HG03432 (cell line): ENCODE results near the gene OSBPL3.
"Not testable (repeated sequence)": the region's sequence is repeated elsewhere in the genome, so short reads cannot be mapped to it uniquely, and the experiment has no call there.

Experiments
- ATAC-seq: cut with Tn5 transposase; IDR thresholded peaks from one replicate; pipeline ENCODE4 v1.9.1; 2021; ENCODE audit warnings: mild to moderate bottlenecking, moderate library complexity; ENCODE audit not compliant: unreplicated experiment

The OSBPL3 gene

GRCh38 chr7:24812305-24812945, 167.6 kb downstream of the OSBPL3 start:
- no peak for ATAC-seq

GRCh38 chr7:24808518-24808917, 171.5 kb downstream of the OSBPL3 start:
- no peak for ATAC-seq

- no peak for ATAC-seq
These were observed 177.7 kb downstream of the OSBPL3 start for GRCh38 chr7:24802300-24802699.

GRCh38 chr7:24801883-24802282, 178.1 kb downstream of the OSBPL3 start:
- ATAC-seq = no peak

- no peak for ATAC-seq
These were observed 179.3 kb downstream of the OSBPL3 start for GRCh38 chr7:24800667-24801066.

GRCh38 chr7:24800073-24800472, 179.9 kb downstream of the OSBPL3 start:
- ATAC-seq = no peak

GRCh38 chr7:24799506-24799905, 180.5 kb downstream of the OSBPL3 start:
- no peak for ATAC-seq

- ATAC-seq = no peak
These were observed 181.7 kb downstream of the OSBPL3 start for GRCh38 chr7:24798261-24798660.

GRCh38 chr7:24797270-24797669, 182.7 kb downstream of the OSBPL3 start:
- no peak for ATAC-seq

- no peak for ATAC-seq
These were observed 184.6 kb downstream of the OSBPL3 start for GRCh38 chr7:24795407-24795767.

- ATAC-seq = not testable (repeated sequence)
These were observed 185.1 kb downstream of the OSBPL3 start for GRCh38 chr7:24794751-24795406.

GRCh38 chr7:24793982-24794648, 185.9 kb downstream of the OSBPL3 start:
- ATAC-seq = no peak

- no peak for ATAC-seq
These were observed 190.9 kb downstream of the OSBPL3 start for GRCh38 chr7:24788961-24789576.

- no peak for ATAC-seq
These were observed 191.9 kb downstream of the OSBPL3 start for GRCh38 chr7:24788075-24788474.

GRCh38 chr7:24786941-24787340, 193.0 kb downstream of the OSBPL3 start:
- peak; percentile 69 for ATAC-seq

- ATAC-seq = no peak
These were observed 193.7 kb downstream of the OSBPL3 start for GRCh38 chr7:24786306-24786705.

GRCh38 chr7:24784277-24784676, 195.7 kb downstream of the OSBPL3 start:
- no peak for ATAC-seq

GRCh38 chr7:24783698-24784097, 196.3 kb downstream of the OSBPL3 start:
- ATAC-seq = no peak

GRCh38 chr7:24781106-24781505, 198.9 kb downstream of the OSBPL3 start:
- ATAC-seq = no peak

- no peak for ATAC-seq
These were observed 200.7 kb downstream of the OSBPL3 start for GRCh38 chr7:24779283-24779655.

- peak; percentile 66 for ATAC-seq
These were observed 201.3 kb downstream of the OSBPL3 start for GRCh38 chr7:24778543-24779282.
